ENCODE measurements around the gene PPFIA3.

GRCh38 chr19:49196527-49197240 is 77.3 kb downstream of the PPFIA3 start:
- TF ChIP-seq POLR2A (IDR thresholded peaks at IDR 0.05; ENCODE audit: low read length) (no peak), GATA1 (IDR thresholded peaks at IDR 0.05; ENCODE audit: low read depth, low read length) (no peak)
